ENCODE results near the gene MINDY2.

MINDY2 gene

GRCh38 chr15:58770857-58771620 is at the start of gene MINDY2:
Gene MINDY2, plus strand, starts transcription at chr15:58771302. Its CDS starts 94 bp downstream, at chr15:58771396.
- peak; percentile 93 for DNase-seq

DNA sequence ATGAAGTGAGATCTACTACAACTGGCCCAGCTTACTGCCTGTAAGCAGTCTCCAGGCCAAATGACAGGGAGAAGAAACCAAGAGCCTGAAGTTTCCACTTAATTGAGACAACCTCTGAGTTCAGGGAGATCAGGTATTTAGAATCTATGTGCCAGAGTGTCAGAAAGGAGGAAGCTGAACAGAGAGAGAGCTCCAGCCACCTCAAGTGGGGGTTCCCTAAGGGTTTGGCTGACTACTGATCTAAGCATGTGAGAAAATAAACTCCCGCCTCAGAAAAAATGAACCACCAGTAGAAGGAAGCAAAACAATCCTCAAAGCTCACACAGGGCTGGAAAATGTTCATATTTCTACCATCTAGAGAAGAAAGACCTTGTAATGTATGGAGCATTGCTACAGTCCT is 46.6 kb upstream of the MINDY2 start:
- DNase-seq = no peak

DNA sequence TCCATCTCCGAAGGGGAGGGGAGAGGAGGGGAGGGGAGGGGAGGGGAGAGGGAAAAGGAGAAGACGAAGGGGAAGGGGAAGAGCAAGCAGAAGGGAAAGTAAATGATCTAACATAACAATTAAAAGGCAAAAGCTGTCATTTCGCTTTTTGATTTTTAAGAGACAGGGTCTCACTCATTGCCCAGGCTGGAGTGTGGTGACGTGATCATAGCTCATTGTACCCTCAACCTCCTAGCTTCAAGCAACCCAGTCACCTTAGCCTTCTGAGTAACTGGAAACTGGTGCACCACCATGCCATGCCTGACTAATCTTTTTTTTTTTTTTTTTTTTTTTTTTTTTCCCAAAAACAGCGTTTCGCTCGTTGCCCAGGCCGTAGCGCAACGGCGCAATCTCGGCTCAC is 44.2 kb upstream of the MINDY2 start:
- DNase-seq = no peak

DNA sequence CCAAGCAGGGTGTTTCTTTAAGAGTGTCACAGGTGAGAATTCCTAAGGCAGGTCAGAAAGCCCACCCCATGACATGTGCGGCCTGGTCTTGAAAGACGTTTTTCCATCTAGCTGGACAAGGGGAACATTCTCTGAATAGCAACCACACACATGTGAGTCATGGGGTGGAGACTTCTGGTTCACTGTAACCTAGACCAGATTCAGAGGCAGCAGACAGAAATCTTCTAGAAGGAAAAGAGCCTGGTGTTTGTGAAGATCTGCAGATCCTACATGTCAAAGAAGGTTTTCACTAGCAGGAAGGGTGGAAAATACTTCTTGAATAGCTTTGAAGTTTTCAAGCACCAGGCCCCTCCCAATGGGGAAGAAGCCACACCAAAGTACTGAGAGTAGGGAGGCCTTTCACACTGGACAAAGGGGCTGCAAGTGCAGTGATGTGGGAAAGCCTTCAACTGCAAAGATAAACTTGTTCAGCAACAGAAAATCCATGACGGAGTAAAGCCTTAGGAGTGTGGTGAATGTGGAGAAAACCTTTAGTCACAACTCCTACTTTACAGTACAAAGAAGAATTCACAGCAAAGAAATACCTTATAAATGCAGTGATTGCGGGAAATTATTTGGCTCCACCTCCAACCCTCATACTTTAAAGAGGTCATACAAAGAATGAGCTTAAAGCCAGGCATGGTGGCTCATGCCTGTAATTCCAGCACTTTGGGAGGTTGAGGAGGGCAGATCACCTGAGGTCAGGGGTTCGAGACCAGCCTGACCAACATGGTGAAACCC is 39.2 kb upstream of the MINDY2 start:
- DNase-seq = no peak

GRCh38 chr15:58732625-58733363 is 38.3 kb upstream of the MINDY2 start:
- no peak for DNase-seq

- no peak for DNase-seq
Measured at GRCh38 chr15:58734859-58735258, 36.2 kb upstream of the MINDY2 start.

- DNase-seq = no peak
Measured at GRCh38 chr15:58736018-58736643, 35.0 kb upstream of the MINDY2 start.

GRCh38 chr15:58737298-58737697 is 33.8 kb upstream of the MINDY2 start:
- no peak for DNase-seq

- no peak for DNase-seq
Measured at GRCh38 chr15:58738046-58738707, 32.9 kb upstream of the MINDY2 start.

DNA sequence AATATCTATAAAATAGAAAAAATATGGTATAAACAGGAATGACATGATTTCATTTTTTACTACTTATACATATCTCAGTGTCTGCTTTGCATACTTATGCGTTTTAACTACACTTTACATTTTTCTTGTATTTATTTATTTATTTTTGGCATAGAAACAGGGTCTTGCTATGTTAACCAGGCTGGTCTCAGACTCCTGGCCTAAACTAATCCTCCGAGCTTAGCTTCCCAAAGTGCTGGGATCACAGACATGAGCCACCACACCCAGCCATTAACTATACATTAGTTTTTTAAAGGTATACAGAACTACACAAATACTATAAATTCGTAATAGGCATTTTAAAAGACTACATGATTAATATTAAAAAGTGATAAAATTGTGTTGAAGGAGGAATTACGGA is 30.7 kb upstream of the MINDY2 start:
- no peak for DNase-seq

GRCh38 chr15:58741032-58741431 is 30.1 kb upstream of the MINDY2 start:
- no peak for DNase-seq

GRCh38 chr15:58742022-58742813 is 28.9 kb upstream of the MINDY2 start:
- DNase-seq = no peak

- no peak for DNase-seq
Measured at GRCh38 chr15:58742819-58743502, 28.1 kb upstream of the MINDY2 start.

DNA sequence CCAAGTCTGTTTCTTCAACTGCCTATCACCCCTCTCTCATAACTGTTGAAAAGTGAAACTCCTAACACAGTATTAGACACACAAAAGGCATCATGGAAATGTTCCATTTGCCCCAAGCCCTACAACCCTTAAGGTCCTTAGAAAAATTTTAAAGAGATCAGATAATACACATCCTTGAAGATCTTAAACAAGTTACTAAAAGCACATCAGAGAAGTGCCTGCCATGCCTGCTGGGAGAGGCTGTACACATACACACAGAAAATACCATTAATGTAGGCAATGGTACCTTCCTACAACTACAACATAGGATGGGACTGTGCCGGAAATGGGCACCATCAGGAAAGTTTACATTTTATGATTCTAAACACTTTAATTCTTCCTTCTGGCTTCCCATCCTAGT is 24.9 kb upstream of the MINDY2 start:
- DNase-seq = no peak

GRCh38 chr15:58748040-58748851 is 22.9 kb upstream of the MINDY2 start:
- DNase-seq = peak; percentile 51

DNA sequence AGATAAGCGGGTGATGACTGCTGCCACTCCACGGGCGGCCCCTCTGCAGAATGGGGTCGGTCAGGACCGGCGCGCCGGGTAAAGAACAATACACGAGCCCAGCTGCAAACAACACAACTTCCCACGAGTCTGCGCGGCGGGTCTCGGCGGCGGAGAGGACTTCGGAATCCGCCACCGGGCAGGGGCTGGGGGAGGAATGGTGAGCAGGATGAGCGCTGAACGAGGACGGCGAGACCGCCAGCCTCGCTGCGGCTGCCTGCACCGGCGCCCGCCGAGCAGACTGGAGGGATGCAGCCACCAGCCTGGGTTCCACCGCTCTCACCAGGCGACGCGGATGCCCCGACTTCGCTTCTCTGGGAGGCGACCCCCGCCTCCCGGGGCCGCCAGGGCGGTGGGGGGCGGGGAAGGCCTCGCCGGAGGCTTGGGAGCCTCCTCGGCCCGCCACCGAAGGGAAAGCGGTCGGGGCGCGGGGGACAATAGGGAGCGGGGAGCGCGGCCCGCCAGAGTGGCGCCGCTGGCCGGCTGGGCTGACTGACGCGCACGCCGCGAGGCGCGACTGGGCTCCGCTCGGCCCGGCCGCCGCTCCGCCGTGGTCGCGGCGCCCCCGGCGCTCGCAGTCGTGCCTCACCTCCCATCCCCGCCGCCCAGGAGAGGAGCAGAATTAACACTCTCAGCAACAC is 22.1 kb upstream of the MINDY2 start:
- peak; percentile 40 for DNase-seq

DNA sequence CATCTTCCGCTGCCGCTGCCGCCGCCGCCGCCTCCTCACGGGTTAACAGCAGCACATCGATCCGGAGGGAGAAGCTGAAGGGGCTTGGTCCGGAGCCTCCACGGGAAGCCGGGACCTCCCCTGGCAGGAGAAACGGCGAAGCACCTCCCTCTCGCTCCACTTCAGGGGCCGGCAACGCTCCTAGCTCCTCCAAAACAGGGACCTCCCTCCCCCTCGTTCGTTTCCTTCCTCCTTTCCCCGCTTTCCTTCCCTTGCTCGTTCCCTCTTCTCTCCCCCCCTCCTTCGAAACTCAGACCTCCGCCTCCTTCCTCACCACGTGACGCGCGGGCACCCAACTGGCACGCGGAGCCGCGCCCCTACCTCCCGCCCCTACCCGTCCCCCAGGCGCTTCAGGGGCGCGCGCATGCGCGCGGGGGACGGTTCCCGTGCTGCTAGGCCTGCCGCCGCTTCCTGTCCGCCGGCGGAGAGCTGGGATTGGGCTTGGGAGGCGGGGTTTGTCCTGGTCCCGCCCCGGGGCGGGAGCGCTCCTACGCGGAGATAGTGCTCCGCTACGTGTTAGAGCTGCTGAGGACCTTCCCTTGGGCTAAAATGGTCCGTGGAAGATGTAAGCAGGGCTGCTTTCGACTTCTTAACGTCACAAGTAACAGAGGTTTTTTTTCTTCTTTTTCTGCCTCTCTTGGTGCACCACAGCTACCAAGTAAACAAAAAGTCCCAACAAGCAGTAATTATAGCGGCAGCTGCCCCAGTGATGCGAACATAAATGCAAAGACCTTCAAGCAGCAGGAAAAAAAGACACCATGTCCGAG is 21.4 kb upstream of the MINDY2 start, which contains the start of gene ADAM10:
Gene ADAM10, minus strand, starts transcription at position 176 of the 806 bp plus-strand sequence. Its CDS starts 173 bp downstream, at position 3.
- peak; percentile 98 for DNase-seq

DNA sequence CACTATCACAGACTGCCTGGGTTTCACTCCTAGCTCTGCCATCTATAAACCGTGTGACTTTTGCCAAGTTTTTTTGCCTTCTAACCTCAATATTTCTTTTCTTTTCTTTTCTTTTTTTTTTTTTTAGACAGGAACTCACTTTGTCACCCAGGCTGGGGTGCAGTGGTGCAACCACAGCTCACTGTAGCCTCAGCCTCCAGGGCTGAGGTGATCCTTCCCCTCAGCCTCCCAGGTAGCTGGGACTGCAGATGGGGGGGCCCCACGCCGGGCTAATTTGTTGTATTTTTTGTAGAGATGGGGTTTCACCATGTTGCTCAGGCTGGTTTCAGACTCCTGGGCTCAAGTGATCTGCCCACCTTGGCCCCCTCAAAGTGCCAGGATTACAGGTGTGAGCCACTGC is 18.4 kb upstream of the MINDY2 start:
- no peak for DNase-seq

All from CD4-positive, alpha-beta T cell treated with Interleukin-17A for 1 hour (primary cell).